Measurements from ENCODE around the gene SMARCA2. TPM values are rescaled to one million over a fixed set of nuclear protein-coding genes. Genes with fewer than 3 reads are reported as not detected.

SMARCA2 gene
- total RNA-seq, 6 donors from 2014 or later = 74.3 to 210 (median 139) TPM

DNA sequence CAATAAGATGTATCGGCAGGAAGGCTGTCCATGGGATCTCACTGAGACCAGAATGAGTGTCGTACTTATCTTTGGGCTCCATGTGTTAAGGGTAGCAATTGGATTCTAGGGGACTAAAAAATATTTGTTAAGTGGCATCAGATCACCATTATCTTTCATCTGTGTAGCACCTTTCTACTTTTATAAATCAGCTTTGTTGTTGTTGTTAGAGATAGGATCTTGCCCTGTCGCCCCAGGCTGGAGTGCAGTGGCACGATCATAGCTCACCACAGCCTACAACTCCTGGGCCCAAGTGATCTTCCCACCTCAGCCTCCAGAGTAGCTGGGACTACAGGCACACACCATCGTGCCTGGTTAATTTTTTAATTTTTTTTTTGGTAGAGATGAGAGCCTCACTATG is 220.5 kb downstream of the SMARCA2 start:
- Histone ChIP-seq H3K27ac (no peak overlapping the region), H3K4me1 (no peaks in the 10 kb centered on the region), H3K4me3 (no peak overlapping the region), H3K9me3 (no peaks in the 10 kb centered on the region), H3K27me3 (no peaks in the 10 kb centered on the region), H3K36me3 (no peaks in the 10 kb centered on the region)
- DNase-seq (no peak), ATAC-seq (ENCODE audit: low FRiP score in 2 of 2) (no peak)
- TF ChIP-seq, protein P1, sequence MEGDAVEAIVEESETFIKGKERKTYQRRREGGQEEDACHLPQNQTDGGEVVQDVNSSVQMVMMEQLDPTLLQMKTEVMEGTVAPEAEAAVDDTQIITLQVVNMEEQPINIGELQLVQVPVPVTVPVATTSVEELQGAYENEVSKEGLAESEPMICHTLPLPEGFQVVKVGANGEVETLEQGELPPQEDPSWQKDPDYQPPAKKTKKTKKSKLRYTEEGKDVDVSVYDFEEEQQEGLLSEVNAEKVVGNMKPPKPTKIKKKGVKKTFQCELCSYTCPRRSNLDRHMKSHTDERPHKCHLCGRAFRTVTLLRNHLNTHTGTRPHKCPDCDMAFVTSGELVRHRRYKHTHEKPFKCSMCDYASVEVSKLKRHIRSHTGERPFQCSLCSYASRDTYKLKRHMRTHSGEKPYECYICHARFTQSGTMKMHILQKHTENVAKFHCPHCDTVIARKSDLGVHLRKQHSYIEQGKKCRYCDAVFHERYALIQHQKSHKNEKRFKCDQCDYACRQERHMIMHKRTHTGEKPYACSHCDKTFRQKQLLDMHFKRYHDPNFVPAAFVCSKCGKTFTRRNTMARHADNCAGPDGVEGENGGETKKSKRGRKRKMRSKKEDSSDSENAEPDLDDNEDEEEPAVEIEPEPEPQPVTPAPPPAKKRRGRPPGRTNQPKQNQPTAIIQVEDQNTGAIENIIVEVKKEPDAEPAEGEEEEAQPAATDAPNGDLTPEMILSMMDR (IDR thresholded peaks at IDR 0.05) = no peak
- no peak for TF ChIP-seq EP300 (IDR thresholded peaks at IDR 0.05)
- TF ChIP-seq POLR2A (IDR thresholded peaks at IDR 0.05) = no peak
- no peak for TF ChIP-seq POLR2AphosphoS5 (IDR thresholded peaks at IDR 0.05)
- WGBS, 2 donors = 93 to 96% methylated on average over 5 of the region's 5 CpGs

DNA sequence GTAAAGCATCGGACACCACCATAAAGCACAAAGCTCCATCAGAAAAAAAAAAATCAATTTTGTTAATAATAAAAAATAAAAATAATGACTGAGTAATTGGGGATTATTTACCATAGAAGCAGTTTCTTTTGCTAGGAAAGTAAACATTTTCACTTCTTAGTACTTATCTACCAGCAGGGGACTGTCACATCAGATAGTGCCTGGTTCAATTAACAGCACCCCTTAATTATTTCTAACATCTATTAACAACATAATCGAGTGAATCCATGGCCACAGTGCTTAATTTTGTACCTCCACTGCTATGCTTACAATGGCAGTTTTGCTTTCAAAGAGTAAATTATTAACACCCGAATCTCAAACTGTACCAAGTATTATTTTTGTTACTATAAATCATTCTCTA is 221.7 kb downstream of the SMARCA2 start:
- TF ChIP-seq EP300 (IDR thresholded peaks at IDR 0.05) (no peak), POLR2A (IDR thresholded peaks at IDR 0.05) (no peak), POLR2AphosphoS5 (IDR thresholded peaks at IDR 0.05) (no peak)
- TF ChIP-seq, protein P1 (IDR thresholded peaks at IDR 0.05) = no peak
- WGBS, 2 donors = 80 to 89% methylated on average over 3 of the region's 3 CpGs
- H3K4me1 ChIP-seq = peaks cover 0 to 9% (median 3%) of the 10 kb centered on the region in 4 donors
- no peak overlapping the region for H3K4me3 ChIP-seq
- H3K27me3 ChIP-seq = peaks cover 0 to 2% (median 0%) of the 10 kb centered on the region in 4 donors
- ATAC-seq (ENCODE audit: low FRiP score in 2 of 2) = no peak
- DNase-seq = no peak
- H3K9me3 ChIP-seq = no peaks in the 10 kb centered on the region
- H3K27ac ChIP-seq = no peak overlapping the region
- no peaks in the 10 kb centered on the region for H3K36me3 ChIP-seq

DNA sequence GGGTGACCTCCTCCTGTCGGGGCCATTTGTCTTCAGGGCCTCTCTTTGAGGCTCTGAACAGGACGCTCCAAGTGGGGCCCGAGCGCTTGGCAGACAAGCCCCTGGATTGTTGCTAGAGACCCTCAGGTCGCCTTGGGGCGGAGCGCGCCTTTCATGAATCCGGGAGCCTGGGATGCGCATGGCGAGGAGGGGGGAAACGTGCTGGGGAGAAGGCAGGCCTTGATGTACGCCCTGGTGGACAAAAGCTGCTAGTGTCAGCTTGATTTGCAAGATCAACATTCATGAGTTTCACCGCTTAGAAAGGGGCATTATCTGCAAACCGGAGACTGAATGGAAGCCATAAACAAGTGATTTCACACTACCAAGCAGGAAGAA is 226.3 kb downstream of the SMARCA2 start:
- Histone ChIP-seq H3K4me3 (peak overlapping the region in 3 of 4 donors; percentile 41 to 55 (median 55)), H3K4me1 (peaks cover 3 to 18% (median 10%) of the 10 kb centered on the region in 4 donors), H3K9me3 (peaks cover 0 to 6% (median 0%) of the 10 kb centered on the region in 4 donors), H3K27ac (peak overlapping the region in 2 of 4 donors; percentile 51 to 67), H3K27me3 (peaks cover 0 to 2% (median 0%) of the 10 kb centered on the region in 4 donors), H3K36me3 (no peaks in the 10 kb centered on the region)
- 18 to 59% methylated on average over 3 to 15 of the region's 15 CpGs for WGBS, 2 donors
- ATAC-seq (ENCODE audit: low FRiP score in 2 of 2) (peak in 1 of 2 donors; percentile 60), DNase-seq (peak in 1 of 2 donors; percentile 50)
- TF ChIP-seq POLR2A (IDR thresholded peaks at IDR 0.05) = no peak
- TF ChIP-seq, protein P1 (IDR thresholded peaks at IDR 0.05) = peak in 4 of 6 experiments; percentile 13 to 38 (median 28)

DNA sequence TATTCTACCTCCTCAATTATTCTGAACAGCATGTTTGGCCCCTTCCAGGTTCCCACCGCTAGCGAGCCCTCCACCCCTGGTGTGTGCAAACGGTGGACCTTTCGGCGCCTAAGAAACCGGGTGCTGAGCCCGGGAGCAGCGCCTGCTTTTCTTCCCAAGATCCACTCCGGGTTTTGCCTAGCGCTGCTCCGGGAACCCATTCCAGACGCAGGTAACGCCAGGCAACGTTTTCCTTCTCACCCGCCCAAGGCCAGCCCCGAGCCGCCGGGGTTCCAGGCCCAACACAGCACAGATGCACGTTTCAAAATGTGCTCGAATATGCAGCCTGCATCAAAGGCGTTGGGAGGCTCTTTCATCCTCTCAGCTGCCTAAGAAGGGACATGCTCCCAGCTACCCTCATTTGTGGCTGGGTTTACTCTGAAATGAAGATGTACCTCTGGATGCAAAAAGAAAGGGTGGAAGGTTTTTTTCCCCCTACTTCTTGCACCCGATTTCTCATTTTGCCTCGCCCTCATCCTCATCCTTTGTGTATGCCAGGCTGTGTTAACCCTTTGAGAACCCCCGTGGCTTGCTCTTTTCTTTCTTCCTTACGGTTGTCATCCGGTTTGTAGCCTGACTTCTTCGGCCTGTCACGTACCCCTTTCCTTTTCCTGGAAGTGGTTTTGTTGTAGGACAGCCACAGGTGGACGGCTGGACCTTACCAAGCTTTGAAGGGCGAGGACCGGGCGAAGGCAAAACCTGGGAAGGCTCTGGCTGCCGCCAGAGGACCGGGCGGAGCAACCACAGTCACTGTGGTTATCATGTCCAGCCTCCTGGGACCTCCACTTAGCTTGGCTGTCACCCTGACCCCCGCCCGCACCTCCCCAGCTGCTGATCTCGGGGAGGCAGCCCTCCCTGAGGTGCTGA is 226.9 kb downstream of the SMARCA2 start:
- ATAC-seq (ENCODE audit: low FRiP score in 2 of 2) (peak; percentile 95 to 97), DNase-seq (peak; percentile 78 to 90)
- TF ChIP-seq, protein P1 (IDR thresholded peaks at IDR 0.05) = peak in 2 of 6 experiments; percentile 5 to 6
- peak; percentile 29 to 73 for TF ChIP-seq POLR2AphosphoS5 (IDR thresholded peaks at IDR 0.05)
- TF ChIP-seq POLR2A (IDR thresholded peaks at IDR 0.05) = peak in 2 of 4 donors; percentile 22 to 65
- no peak for TF ChIP-seq EP300 (IDR thresholded peaks at IDR 0.05)
- peaks cover 3 to 18% (median 10%) of the 10 kb centered on the region in 4 donors for H3K4me1 ChIP-seq
- 1 to 3% methylated on average over 30 to 38 of the region's 38 CpGs for WGBS, 2 donors
- peak overlapping the region; percentile 37 to 55 (median 48) for H3K4me3 ChIP-seq
- H3K36me3 ChIP-seq = no peaks in the 10 kb centered on the region
- H3K27me3 ChIP-seq = peaks cover 0 to 2% (median 0%) of the 10 kb centered on the region in 4 donors
- peaks cover 0 to 6% (median 0%) of the 10 kb centered on the region in 4 donors for H3K9me3 ChIP-seq
- H3K27ac ChIP-seq = peak overlapping the region; percentile 55 to 68 (median 64)

All from upper lobe of left lung (tissue), 6 donors.